DMS 273 treated with DMSO at 0.1 percent for 48 hours (cell line): ENCODE data around the gene NDNF.

Experiments
- DNase-seq: peaks from one replicate; lab custom pipeline; 2025; lab: John Stamatoyannopoulos, UW

NDNF gene

DNA sequence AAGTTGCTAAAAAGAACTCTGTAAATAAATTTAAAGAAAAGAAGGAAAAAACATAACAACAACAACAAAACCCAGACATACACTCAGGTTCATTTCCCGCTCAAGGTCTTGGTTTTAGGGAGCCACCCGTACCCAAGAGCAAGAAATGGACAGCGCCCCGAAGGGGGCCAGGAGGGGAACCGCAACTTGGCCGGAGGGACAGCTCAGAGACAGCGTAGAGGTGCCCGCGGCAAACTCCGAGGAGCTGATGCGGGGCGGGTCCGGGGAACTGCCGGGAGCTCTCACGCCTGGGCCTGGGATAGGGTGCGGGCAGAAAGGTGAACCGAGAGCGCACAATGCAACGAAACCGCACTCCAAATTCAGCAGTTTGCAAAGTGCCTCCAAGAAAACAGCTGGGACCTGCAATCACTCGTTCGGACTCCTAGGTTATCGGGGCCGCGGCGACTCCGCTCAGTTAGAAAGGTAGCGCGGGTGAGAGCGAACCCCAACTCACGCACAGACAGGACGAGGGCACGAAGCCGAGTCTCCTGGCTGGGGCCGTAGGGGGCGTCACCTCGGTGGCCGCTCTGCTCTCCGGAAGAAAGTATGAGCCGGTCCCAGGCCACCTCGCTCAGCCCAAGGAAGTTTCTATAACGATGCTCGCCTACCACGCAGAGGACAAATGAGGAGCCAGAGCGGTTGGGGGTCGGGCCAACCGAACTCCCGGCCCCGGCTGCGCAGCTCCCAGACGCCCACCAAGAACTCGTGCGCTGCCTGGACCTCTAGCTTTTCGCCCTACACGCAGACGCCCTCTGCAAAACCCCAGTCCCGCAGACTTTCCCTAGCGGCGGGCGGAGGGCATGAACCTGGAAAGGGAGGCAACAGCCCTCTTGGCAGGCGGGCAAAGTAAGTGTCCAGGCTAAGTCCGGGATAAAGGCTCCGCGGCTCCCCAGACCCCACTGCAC is 1.4 kb downstream of the NDNF start:
- DNase-seq, result no peak

- DNase-seq, result no peak
Observed at GRCh38 chr4:121070274-121070673, 2.1 kb downstream of the NDNF start.

DNA sequence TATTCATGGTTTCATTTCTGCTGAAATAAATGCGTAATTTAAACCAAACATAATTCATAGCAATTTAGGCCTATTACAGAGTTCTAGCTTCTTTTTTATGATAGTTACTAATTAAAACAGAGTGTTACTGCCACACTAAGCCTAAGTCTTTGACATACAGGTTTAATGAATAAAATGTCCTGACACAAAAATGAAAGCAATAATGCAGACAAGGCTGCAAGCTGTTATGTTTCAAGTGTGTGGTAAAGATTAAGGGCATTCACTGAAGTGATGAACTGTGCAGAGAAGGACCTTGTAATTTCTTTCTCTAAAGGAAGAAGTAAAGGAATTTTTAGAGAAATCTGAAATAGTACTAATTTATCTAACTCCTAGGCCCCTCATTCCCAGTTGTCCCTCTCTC is 2.9 kb downstream of the NDNF start:
- DNase-seq, result no peak

- no peak for DNase-seq
Observed at GRCh38 chr4:121064482-121064881, 7.9 kb downstream of the NDNF start.

- no peak for DNase-seq
Observed at GRCh38 chr4:121062521-121062920, 9.8 kb downstream of the NDNF start.

GRCh38 chr4:121061861-121062260 is 10.5 kb downstream of the NDNF start:
- DNase-seq, result no peak

DNA sequence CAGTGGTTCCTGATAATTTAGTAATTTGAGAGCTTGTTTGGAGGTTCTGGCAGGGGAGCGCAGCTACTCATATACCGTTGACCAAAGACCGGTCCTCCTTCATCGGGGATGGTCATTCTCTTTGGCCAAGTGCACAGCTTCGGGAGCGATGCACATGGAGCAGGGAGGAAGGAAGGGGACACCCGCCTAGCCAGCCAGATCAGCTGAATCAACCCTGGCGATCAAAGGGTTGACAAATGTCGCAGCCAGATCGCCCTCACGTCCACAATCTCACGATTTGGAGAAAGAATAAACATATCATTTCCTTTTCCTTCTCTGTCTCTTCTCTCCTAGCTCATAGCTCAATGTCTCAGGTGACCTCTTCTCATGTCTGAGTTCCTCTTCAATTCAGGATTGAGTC is 11.1 kb downstream of the NDNF start:
- DNase-seq, result no peak

DNA sequence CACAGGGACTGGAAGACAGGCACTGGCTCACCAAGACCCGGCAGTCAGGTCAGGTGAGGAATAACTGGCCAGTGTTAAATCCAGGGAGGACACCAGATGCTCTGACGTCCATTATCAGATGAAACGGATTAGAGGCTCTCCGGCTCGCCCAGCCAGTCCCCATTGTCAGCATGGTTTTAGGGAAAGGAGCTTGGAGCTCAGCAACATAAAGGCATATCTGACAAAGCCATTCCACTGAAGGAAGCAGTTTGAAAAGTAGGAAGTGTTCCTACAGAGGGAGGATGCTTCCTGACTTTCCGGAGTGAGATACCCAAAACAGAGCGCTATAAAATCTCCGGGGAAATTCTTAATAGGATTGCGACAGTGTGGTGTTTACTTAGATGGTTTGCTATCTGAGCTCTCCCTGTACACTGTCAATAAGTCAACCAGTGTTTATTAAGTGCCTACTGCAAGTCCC is 14.8 kb downstream of the NDNF start:
- DNase-seq, result no peak

- DNase-seq, result no peak
Observed at GRCh38 chr4:121056066-121056465, 16.3 kb downstream of the NDNF start.

- DNase-seq, result no peak
Observed at GRCh38 chr4:121054373-121054772, 18.0 kb downstream of the NDNF start.

- no peak for DNase-seq
Observed at GRCh38 chr4:121053601-121054143, 18.7 kb downstream of the NDNF start.

GRCh38 chr4:121050300-121050699 is 22.0 kb downstream of the NDNF start:
- DNase-seq, result no peak

GRCh38 chr4:121049072-121049599 is 23.2 kb downstream of the NDNF start:
- no peak for DNase-seq

DNA sequence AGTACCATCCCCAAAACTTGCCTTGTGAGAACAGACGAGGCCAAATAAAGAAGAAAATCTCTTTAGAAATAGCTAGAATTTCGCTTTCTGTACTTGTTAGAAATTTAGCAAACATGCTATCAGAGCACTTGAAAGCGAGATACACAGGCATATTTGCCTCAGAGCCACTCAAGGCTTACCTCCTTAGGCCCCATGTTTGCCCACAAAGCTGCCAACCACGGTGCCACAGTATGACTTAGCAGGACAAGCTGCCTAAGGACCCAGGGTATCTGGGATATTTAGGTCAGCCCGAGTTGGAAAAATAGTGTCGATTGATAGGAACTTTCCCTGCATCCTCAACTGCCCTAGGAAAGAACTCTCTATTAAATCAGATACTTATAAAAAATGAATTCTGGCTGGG is 24.2 kb downstream of the NDNF start:
- no peak for DNase-seq

DNA sequence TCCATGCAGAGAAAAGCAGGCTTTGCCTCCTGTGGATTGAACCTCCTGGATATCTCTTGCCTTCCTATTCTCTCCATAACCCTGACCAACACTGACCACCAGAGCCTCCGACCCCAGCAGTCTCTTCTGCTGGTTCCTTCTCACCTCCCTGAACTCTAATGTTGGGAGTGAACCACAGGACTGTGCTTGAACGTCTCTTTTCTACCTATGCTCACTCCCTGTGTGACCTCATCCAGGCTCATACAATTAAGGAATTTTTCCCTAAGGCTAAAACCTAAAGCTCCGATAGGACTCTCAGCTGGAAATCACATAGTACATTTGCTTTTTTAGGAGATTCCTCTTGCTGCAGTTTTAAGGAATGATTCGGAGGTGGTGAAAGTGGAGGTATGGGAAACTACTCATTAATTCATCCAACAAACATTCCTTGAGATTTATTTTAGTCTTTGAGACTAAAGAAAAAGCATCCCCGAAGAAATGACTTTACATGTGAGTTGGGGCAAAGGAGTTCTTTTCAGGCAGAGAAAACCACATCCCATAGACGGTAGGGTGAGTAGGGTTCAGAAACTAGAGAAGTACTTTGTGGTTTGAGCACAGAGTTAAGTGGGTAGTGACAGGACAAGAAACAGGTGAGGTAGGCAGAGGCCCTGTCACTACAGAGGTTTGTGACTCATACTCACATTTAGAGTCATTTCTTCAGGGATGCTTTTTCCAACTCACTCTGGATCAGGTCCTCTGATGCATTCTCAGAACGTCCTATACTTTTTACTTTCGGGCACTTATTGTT is 30.8 kb downstream of the NDNF start:
- no peak for DNase-seq

DNA sequence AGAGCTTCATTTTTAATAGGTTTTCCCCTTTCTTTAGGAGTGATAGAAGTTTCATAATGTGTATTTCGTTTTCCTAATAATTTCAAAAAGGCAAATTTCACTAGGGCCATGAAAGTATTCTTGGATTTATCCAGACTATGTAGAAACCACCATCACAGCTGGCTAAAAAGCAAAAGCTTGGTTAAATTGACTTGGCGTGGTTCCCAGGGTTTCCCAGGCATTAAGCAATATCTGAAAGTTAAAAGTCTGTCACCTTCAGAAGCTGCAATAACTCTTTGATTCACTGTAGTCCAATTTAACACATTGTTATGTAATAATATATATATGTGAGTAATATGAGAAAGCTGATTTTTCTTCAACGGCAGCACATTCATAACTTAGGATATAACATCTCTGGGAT is 38.3 kb downstream of the NDNF start:
- no peak for DNase-seq

- DNase-seq, result no peak
Observed at GRCh38 chr4:121030711-121031110, 41.6 kb downstream of the NDNF start.

DNA sequence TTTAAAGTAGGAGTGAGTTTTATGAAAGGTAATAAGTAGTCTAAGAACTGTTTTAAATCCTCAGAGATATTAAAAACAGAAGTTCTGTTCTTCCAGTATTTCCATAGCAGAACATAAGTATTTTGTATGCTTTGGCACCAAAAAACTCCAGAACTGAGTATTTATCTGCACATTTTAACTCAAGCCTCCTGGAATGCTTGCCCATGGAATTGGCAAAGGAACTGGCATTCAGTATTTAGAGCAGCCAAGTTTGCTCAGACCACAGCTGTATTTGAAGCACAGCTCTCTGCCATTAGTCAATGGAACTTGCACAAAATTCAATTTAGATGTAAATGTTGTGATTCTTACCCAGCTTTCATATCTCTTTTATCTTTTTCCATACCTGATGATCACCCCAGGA is 42.2 kb downstream of the NDNF start:
- no peak for DNase-seq

DNA sequence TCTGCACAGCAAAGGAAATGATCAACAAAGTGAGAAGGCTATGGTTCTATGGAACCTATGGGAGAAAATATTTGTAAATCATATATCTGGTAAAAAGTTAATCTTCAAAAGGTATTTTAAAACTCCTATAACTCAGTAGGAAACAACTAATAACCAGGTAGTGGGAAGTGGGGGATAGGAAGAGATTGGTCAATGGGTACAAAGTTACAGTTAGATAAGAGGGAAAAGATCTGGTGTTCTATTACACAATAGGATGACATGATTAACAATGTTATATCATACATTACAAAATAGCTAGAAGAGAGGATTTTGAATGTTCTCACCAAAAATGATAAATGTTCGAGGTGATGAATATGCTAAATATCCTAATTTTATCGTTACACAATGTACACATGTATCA is 46.3 kb downstream of the NDNF start:
- no peak for DNase-seq

DNA sequence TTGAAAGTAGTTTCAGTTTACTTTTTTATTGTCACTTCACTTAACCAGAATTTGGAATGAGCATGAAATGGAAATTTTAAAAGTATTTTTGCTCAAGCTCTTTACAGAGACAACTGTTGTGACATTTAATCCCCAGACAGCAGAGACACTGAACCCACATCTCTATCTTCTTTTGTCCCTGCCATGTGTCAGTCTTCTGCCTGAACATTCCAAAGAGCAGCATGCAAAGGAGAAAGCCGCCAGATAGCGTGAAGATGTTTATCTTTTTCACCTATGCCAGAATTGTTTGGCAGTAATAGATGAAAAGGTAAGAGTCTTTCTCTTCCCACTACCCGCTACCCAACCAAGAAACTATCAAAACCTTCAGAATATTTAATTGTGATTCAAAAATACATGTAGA is 46.8 kb downstream of the NDNF start:
- no peak for DNase-seq

- no peak for DNase-seq
Observed at GRCh38 chr4:121018543-121018942, 53.8 kb downstream of the NDNF start.

GRCh38 chr4:121016611-121017010 is 55.7 kb downstream of the NDNF start:
- no peak for DNase-seq

- no peak for DNase-seq
Observed at GRCh38 chr4:121015421-121015820, 56.9 kb downstream of the NDNF start.
